Thymus (tissue), 11 donors: ENCODE measurements around the gene SH3PXD2B. TPM values are rescaled to one million over a fixed set of nuclear protein-coding genes. Genes with fewer than 3 reads are reported as not detected.
A peak's percentile ranks its signal among the peaks of the same experiment; 100 is the strongest.
"Not testable (repeated sequence)": the region's sequence is repeated elsewhere in the genome, so short reads cannot be mapped to it uniquely, and the experiment has no call there.

Source experiments
- DNase-seq, 9 donors: peaks; one replicate each; pipeline ENCODE4 v3.0.0-alpha.2; 2013; ENCODE audit warnings: low spot score in 9 of 9, low read depth in 6 of 9, missing footprints in 1 of 9
- H3K27ac ChIP-seq, 2 donors: one replicate each; pipeline ENCODE4 v1.5.1; 2013; ENCODE audit warnings: control low read depth in 1 of 2, low read depth in 1 of 2, low read length in 1 of 2, mild to moderate bottlenecking in 1 of 2, moderate library complexity in 1 of 2
- H3K27me3 ChIP-seq, 2 donors: one replicate each; pipeline ENCODE4 v1.5.1; 2013; ENCODE audit warnings: low read length in 1 of 2; ENCODE audit not compliant: control insufficient read depth in 2 of 2, insufficient read depth in 1 of 2
- H3K36me3 ChIP-seq, 2 donors: one replicate each; pipeline ENCODE4 v1.5.1; 2013; ENCODE audit warnings: low read length in 1 of 2, mild to moderate bottlenecking in 1 of 2, moderate library complexity in 1 of 2; ENCODE audit not compliant: control insufficient read depth in 2 of 2, insufficient read depth in 2 of 2
- H3K4me1 ChIP-seq, 2 donors: one replicate each; pipeline ENCODE4 v1.5.1; 2013; ENCODE audit warnings: low read length in 2 of 2; ENCODE audit not compliant: control insufficient read depth in 2 of 2, insufficient read depth in 2 of 2
- H3K4me3 ChIP-seq, 2 donors: one replicate each; pipeline ENCODE4 v1.5.1; 2013; ENCODE audit warnings: low read length in 2 of 2, control low read depth in 1 of 2, mild to moderate bottlenecking in 1 of 2
- H3K9me3 ChIP-seq, 2 donors: one replicate each; pipeline ENCODE4 v1.5.1; 2013; ENCODE audit warnings: low read length in 1 of 2, mild to moderate bottlenecking in 1 of 2; ENCODE audit not compliant: control insufficient read depth in 2 of 2, insufficient read depth in 1 of 2
- WGBS: extraction: QIAGEN DNeasy Blood & Tissue Kit; methylation state at CpG from one replicate; pipeline ENCODE4 v1.1.7; 2013; 5-methylcytosine and 5-hydroxymethylcytosine counted together
- polyA plus RNA-seq: library from polyadenylated mRNA; stranded (reverse); fragments of 200-250 nt; gene quantifications from one replicate; pipeline ENCODE4 v1.2.3, GENCODE V29; 2013
- total RNA-seq: library from RNA; stranded (reverse); fragments of 120-200 nt; gene quantifications from one replicate; pipeline ENCODE4 v1.2.4, GENCODE V29; 2013
- donor health status: healthy.

The SH3PXD2B gene
- total and polyA plus RNA-seq, 2 donors = 3.2 to 7.3 TPM

DNA sequence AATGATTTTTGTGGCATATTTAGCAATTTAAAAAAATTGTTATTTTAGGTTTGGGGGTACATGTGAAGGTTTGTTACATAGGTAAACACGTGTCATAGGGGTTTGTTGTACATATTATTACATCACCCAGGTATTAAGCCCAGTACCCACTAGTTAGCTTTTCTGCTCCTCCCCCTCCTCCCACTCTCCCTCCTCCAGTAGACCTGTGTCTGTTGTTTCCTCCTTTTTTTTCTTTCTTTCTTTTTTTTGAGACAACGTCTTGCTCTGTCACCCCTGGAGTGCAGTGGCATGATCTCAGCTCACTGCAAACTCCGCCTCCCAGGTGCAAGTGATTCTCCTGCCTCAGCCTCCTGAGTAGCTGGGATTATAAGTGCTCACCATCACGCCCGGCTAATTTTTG, 162.5 kb downstream of the SH3PXD2B start:
- not testable (repeated sequence) for H3K4me3 ChIP-seq, DNase-seq, H3K27me3 ChIP-seq, H3K4me1 ChIP-seq, H3K9me3 ChIP-seq, H3K36me3 ChIP-seq, H3K27ac ChIP-seq
- WGBS = 79% methylated on average over 5 of the region's 5 CpGs

DNA sequence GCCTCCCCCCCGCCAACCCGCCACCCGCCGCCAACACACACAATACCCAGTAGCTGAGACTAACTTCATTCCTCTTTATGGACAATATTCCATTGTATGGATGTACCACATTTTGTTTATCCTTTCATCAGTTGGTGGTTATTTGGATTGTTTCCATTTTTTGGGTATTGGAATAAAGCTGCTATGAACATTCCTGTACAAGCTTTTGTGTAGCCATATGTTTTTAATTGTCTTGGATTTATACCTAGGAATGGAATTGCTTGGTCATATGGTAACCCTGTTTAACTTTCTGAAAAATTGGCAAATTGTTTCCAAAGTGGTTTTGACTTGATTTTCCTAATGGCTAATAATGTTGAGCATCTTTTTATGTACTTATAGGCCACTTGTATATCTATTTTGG, 165.9 kb downstream of the SH3PXD2B start:
- DNase-seq = no peak
- WGBS = 98% methylated on average over 4 of the region's 4 CpGs

DNA sequence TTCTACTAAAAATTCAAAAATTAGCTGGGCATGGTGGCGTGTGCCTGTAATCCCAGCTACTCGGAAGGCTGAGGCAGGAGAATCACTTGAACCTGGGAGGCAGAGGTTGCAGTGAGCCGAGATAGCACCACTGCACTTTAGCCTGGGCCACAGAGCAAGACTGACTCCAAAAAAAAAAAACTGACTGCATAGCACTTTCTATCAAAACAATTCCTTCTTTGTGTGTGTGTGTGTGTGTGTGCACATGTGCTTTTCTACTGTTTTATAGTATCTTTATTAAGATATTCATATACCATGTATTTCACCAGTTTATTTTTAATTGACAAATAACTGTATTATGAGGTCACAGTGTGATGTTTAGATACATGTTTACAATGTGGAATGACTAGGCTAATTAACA, 167.2 kb downstream of the SH3PXD2B start:
- DNase-seq, H3K4me1 ChIP-seq, H3K36me3 ChIP-seq, H3K9me3 ChIP-seq, H3K27me3 ChIP-seq, H3K4me3 ChIP-seq, H3K27ac ChIP-seq: not testable (repeated sequence)
- WGBS = 97% methylated on average over 3 of the region's 3 CpGs

More for the DNA sequence above, 165.9 kb downstream of the SH3PXD2B start:
- peaks cover 2 to 4% of the 10 kb centered on the region in 2 donors for H3K27me3 ChIP-seq
- no peaks in the 10 kb centered on the region for H3K9me3 ChIP-seq
- H3K36me3 ChIP-seq = no peaks in the 10 kb centered on the region
- H3K27ac ChIP-seq = no peak overlapping the region
- no peak overlapping the region for H3K4me3 ChIP-seq
- peaks cover 0 to 9% of the 10 kb centered on the region in 2 donors for H3K4me1 ChIP-seq

DNA sequence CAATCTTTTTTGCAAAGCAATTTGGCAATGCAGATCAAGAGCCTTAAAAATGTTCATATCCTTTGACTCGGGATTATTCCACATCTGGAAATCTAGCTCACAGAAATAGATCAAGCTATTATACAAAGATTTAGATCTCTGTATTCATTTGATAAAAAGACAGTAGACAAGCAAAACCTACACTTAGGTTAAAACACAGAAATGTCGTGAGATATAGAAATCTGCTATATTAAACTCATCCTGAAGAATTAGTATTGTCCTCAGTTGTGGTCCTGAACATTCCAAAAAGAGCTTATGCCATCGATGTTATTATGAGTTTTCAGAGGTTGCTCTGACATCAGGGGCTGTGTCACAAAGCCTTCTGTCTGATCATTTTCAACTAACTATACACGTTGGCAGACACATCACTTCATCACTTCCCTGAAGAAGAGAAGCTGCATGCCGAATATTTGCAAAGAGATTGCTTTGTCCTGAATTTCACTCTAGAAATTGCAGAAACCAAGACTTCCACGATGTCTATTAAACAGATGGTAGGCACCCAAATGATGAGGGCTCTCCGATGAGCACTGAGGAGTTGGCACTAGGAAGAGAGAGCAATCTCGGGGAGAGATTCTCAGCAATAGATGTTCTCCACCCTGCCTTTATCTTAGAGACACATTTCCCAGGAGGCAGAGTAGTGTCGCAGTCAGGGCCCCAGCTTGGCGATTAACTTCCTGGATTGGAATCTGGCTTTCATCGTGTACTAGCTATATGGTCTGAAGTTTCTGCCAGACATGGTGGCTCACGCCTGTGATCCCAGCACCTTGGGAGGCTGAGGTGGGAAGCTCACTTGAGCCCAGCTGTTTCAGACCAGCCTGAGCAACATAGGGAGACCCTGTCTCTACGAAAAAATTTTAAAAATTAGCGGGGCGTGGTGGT, 168.8 kb downstream of the SH3PXD2B start:
- Histone ChIP-seq H3K36me3 (no peaks in the 10 kb centered on the region), H3K9me3 (no peaks in the 10 kb centered on the region), H3K27me3 (peaks cover 2 to 4% of the 10 kb centered on the region in 2 donors), H3K27ac (no peak overlapping the region), H3K4me3 (no peak overlapping the region), H3K4me1 (peaks cover 3 to 11% of the 10 kb centered on the region in 2 donors)
- 84% methylated on average over 15 of the region's 15 CpGs for WGBS
- DNase-seq = no peak

DNA sequence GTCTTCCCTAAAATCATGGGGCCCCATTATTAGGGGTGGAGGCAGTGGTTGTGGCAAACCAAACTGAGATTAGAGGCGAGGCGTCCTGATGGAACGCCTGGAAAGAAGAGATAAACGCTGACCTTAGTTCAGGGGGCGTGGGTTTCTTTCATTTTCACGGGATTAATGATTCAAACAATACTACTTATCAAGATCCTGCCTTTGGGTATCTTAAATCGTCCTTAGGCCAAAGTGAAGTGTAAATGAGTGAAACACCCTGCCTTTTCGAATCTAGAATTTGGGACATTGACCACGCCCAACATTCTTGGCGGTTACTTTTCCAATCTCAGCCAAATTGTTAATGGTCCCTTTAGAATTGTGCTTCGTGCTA, 169.7 kb downstream of the SH3PXD2B start:
- Histone ChIP-seq H3K9me3 (no peaks in the 10 kb centered on the region), H3K4me1 (peaks cover 3 to 11% of the 10 kb centered on the region in 2 donors), H3K4me3 (peak overlapping the region; percentile 72 to 91), H3K27me3 (peaks cover 2 to 4% of the 10 kb centered on the region in 2 donors), H3K36me3 (no peaks in the 10 kb centered on the region), H3K27ac (peak overlapping the region; percentile 25 to 64)
- 8% methylated on average over 11 of the region's 11 CpGs for WGBS
- DNase-seq = peak in 1 of 9 donors; percentile 10

GRCh38 chr5:172283862-172284610, 170.3 kb downstream of the SH3PXD2B start:
- Histone ChIP-seq H3K9me3 (no peaks in the 10 kb centered on the region), H3K36me3 (no peaks in the 10 kb centered on the region), H3K4me1 (peaks cover 3 to 11% of the 10 kb centered on the region in 2 donors), H3K4me3 (peak overlapping the region; percentile 80 to 91), H3K27ac (peak overlapping the region; percentile 64 to 78), H3K27me3 (peaks cover 2 to 4% of the 10 kb centered on the region in 2 donors)
- WGBS = under 1% methylated on average over 79 of the region's 79 CpGs
- DNase-seq = peak in 7 of 9 donors; percentile 29 to 83 (median 70)

DNA sequence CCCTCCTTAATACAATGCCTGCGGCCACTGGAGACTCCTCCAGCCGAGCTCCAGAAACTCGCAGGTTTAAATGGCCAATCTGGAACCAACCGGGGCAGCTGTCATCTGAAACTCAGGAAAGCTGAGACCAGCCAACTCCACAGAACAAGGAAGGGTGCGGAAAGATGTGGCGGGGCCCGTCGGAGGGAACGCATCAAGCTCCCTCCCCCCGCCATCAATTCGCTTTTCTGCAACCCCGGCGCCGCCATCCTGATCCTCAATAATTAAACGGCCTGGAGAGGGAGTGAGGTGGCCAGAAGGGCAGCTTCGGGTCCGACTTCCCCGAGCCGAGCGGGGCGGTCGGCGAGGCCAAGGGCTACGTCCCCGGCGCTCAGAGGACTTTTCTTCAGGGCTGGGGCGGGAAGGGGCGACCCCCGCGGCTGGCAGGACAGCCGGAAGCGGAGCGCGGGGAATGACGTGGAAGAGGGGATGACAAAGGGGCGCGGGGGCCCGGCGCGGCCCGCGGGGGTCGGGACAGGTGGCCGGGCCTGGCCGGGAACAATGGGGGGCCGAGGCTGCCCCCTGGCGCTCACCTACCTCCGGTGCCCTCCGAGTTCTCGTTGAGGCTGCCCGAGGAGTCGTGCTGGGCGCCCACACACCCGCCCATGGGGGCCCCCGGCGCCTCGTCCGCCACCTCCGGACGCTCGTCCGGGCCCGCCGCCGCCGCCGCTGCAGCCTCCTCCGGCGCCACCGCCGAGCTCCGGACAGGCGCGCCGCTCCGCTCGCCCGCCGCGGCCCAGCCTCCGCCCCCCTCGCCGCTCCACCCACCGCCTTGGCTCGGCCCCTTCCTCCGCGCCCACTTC, 171.1 kb downstream of the SH3PXD2B start, which contains the start of gene UBTD2:
TSS of gene UBTD2 (minus strand) at position 745 of the 842 bp plus-strand sequence. CDS start at position 646, 99 bp downstream.
- no peaks in the 10 kb centered on the region for H3K9me3 ChIP-seq
- H3K27me3 ChIP-seq = peaks cover 2 to 4% of the 10 kb centered on the region in 2 donors
- DNase-seq = peak in 5 of 9 donors; percentile 23 to 69 (median 42)
- H3K27ac ChIP-seq = peak within 1 kb of the TSS; percentile 64 to 78
- H3K36me3 ChIP-seq = no peaks in the 10 kb centered on the region
- H3K4me3 ChIP-seq = peak within 1 kb of the TSS; percentile 80 to 91
- WGBS = under 1% methylated on average over 86 of the region's 87 CpGs
- peaks cover 3 to 11% of the 10 kb centered on the region in 2 donors for H3K4me1 ChIP-seq

DNA sequence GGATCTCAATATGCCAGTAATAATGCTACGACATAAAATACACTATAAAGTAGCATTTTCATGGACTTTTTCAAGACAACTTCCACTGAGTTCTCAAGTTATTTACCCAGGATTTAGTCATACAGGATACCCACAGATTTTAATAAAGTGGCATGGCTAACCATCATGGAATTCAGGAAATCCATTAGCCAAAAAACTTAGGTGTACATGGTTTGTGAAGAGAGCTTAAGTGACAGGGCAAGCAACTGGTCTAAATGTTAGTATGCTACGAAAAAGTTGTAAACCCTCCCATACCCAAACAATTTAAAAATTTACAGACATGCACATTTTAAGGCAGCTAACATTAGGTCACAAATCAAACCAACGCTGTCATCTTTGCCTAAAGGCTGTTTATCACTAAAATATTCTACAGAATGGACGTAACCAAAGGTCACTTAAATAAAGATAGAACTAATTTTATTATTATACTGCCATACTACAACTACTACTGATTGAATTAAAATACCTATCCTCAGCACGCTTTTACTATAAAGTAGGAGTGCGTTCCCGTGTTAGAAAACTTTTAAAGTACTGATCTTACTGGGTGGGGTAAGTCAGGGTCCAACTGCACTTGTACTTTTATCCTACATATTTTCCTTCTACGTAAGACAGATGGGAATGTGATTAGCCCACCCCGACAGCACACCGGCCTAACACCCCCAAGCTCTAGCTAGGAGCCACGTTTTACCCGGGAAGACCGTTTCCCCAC, 171.9 kb downstream of the SH3PXD2B start:
- WGBS = 26% methylated on average over 13 of the region's 13 CpGs
- Histone ChIP-seq H3K36me3 (no peaks in the 10 kb centered on the region), H3K27me3 (peaks cover 2 to 4% of the 10 kb centered on the region in 2 donors), H3K4me1 (peaks cover 3 to 11% of the 10 kb centered on the region in 2 donors), H3K27ac (no peak overlapping the region), H3K9me3 (no peaks in the 10 kb centered on the region), H3K4me3 (peak overlapping the region; percentile 80 to 91)
- DNase-seq = peak in 1 of 9 donors; percentile 8
